NCI-H1105 treated with DMSO at 0.1 percent for 48 hours (cell line): ENCODE data around the gene GK.
"Not testable (repeated sequence)": the region's sequence is repeated elsewhere in the genome, so short reads cannot be mapped to it uniquely, and the experiment has no call there.

Source experiments
- DNase-seq: peaks from one replicate; lab custom pipeline; 2025; lab: John Stamatoyannopoulos, UW

The GK gene

GRCh38 chrX:30653415-30654131, at the start of gene GK:
TSS of gene GK (plus strand) at chrX:30653423. CDS start at chrX:30653538, 115 bp downstream.
- peak; percentile 5 for DNase-seq

- DNase-seq, result peak; percentile 25
Measured at GRCh38 chrX:30607155-30607554, 46.1 kb upstream of the GK start.

GRCh38 chrX:30610026-30610425, 43.2 kb upstream of the GK start:
- DNase-seq, result no peak

- peak; percentile 57 for DNase-seq
Measured at GRCh38 chrX:30612250-30612655, 41.0 kb upstream of the GK start.

GRCh38 chrX:30613721-30614120, 39.5 kb upstream of the GK start:
- no peak for DNase-seq

- DNase-seq, result no peak
Measured at GRCh38 chrX:30615229-30615628, 38.0 kb upstream of the GK start.

GRCh38 chrX:30618160-30618765, 35.0 kb upstream of the GK start:
- no peak for DNase-seq

- DNase-seq, result no peak
Measured at GRCh38 chrX:30620125-30620524, 33.1 kb upstream of the GK start.

GRCh38 chrX:30620980-30621618, 32.1 kb upstream of the GK start:
- no peak for DNase-seq

GRCh38 chrX:30622361-30622760, 30.9 kb upstream of the GK start:
- no peak for DNase-seq

GRCh38 chrX:30626402-30626801, 26.8 kb upstream of the GK start:
- no peak for DNase-seq

GRCh38 chrX:30627818-30628652, 25.2 kb upstream of the GK start:
- DNase-seq, result no peak

GRCh38 chrX:30634070-30634469, 19.2 kb upstream of the GK start:
- DNase-seq, result not testable (repeated sequence)

GRCh38 chrX:30635630-30636029, 17.6 kb upstream of the GK start:
- DNase-seq, result no peak

- DNase-seq, result no peak
Measured at GRCh38 chrX:30637874-30638815, 15.1 kb upstream of the GK start.

GRCh38 chrX:30639702-30640101, 13.5 kb upstream of the GK start:
- not testable (repeated sequence) for DNase-seq

- no peak for DNase-seq
Measured at GRCh38 chrX:30642642-30643041, 10.6 kb upstream of the GK start.

GRCh38 chrX:30643313-30643821, 9.9 kb upstream of the GK start:
- no peak for DNase-seq

- no peak for DNase-seq
Measured at GRCh38 chrX:30649859-30650258, 3.4 kb upstream of the GK start.

GRCh38 chrX:30652527-30653414, 452 bp upstream of the GK start:
- peak; percentile 72 for DNase-seq
